Immature natural killer cell (primary cell): ENCODE data around the gene FIGNL2. TPM values are rescaled to one million over a fixed set of nuclear protein-coding genes. Genes with fewer than 3 reads are reported as not detected.
"Not testable (repeated sequence)": the region's sequence is repeated elsewhere in the genome, so short reads cannot be mapped to it uniquely, and the experiment has no call there.

Experiments used
- DNase-seq, 3 donors: peaks; one replicate each; pipeline ENCODE4 v3.0.0; 2022; ENCODE audit warnings: mixed read lengths in 1 of 3
- H3K27ac Mint-ChIP-seq, 6 donors: one replicate each; pipeline ENCODE4 v1.8.0; 2020; ENCODE audit warnings: mixed read lengths in 6 of 6, mild to moderate bottlenecking in 5 of 6, inconsistent platforms in 4 of 6, moderate library complexity in 3 of 6
- H3K27me3 Mint-ChIP-seq, 3 donors: one replicate each; pipeline ENCODE4 v1.8.0; 2020 to 2021; ENCODE audit warnings: low read depth in 3 of 3, mild to moderate bottlenecking in 3 of 3, mixed read lengths in 3 of 3, moderate library complexity in 3 of 3, inconsistent platforms in 1 of 3
- H3K36me3 Mint-ChIP-seq, 3 donors: one replicate each; pipeline ENCODE4 v1.8.0; 2020; ENCODE audit warnings: mixed read lengths in 3 of 3, inconsistent platforms in 2 of 3, mild to moderate bottlenecking in 2 of 3
- H3K4me1 Mint-ChIP-seq, 2 donors: one replicate each; pipeline ENCODE4 v1.8.0; 2020; ENCODE audit warnings: inconsistent platforms in 2 of 2, mild to moderate bottlenecking in 2 of 2, mixed read lengths in 2 of 2, moderate library complexity in 1 of 2
- H3K4me3 Mint-ChIP-seq, 5 donors: one replicate each; pipeline ENCODE4 v1.8.0; 2020; ENCODE audit warnings: mild to moderate bottlenecking in 5 of 5, mixed read lengths in 5 of 5, inconsistent platforms in 3 of 5, moderate library complexity in 3 of 5
- H3K9me3 Mint-ChIP-seq, 6 donors: one replicate each; pipeline ENCODE4 v1.8.0; 2020; ENCODE audit warnings: mild to moderate bottlenecking in 6 of 6, mixed read lengths in 6 of 6, inconsistent platforms in 4 of 6, moderate library complexity in 3 of 6
- polyA plus RNA-seq, 3 donors: library from polyadenylated mRNA; unstranded; fragments of 300-500 nt; fragmentation: Illumina TruSeq; gene quantifications; one replicate each; pipeline ENCODE4 v1.2.3, GENCODE V29; 2021

Gene FIGNL2
- polyA plus RNA-seq, 3 donors from 2014 or later: 0.07 TPM; not detected in 2

DNA sequence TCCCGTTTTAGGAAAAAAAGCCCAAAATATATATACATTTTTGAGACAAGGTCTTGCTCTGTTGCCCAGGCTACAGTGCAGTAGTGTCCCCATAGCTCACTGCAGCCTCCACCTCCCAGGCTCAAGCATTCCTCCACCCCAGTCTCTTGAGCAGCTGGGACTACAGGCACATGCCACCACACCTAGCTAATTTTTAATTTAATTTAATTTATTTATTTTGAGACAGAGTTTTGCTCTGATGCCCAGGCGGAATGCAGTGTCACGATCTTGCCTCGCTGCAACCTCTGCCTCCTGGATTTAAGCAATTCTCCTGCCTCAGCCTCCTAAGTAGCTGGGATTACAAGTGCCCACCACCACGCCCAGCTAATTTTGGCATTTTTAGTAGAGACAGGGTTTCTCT is 16.7 kb downstream of the FIGNL2 start:
- H3K9me3 Mint-ChIP-seq, DNase-seq, H3K4me3 Mint-ChIP-seq, H3K27ac Mint-ChIP-seq, H3K36me3 Mint-ChIP-seq: not testable (repeated sequence)
- H3K27me3 Mint-ChIP-seq: peaks cover 11 to 25% (median 16%) of the 10 kb centered on the region in 3 donors
- peaks cover 16 to 23% of the 10 kb centered on the region in 2 donors for H3K4me1 Mint-ChIP-seq

DNA sequence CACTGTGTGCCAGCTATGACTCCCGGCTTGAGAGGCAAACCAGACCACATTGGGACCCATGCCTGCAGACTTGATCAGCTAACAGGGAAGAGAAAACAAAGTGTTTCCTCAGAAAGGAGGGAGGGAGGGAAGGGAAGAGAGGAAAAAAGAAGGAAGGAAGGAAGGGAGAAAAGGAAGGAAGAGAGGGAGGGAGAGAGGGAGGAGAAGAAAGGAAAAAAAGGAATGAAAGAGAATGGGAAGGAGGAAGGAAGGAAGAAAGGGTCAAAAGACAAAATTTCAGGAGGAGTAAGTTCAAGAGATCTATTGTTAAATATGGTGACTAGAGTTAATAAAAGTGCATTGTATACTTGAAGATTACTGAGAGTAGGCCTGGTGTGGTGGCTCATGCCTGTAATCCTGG is 18.9 kb downstream of the FIGNL2 start:
- DNase-seq: no peak
- Mint-ChIP-seq H3K4me3 (no peak overlapping the region), H3K9me3 (peaks cover 0 to 2% (median 0%) of the 10 kb centered on the region in 6 donors), H3K27ac (no peak overlapping the region), H3K4me1 (peaks cover 16 to 23% of the 10 kb centered on the region in 2 donors), H3K27me3 (peaks cover 11 to 22% (median 13%) of the 10 kb centered on the region in 3 donors), H3K36me3 (no peaks in the 10 kb centered on the region)

GRCh38 chr12:51829011-51829481 is 19.5 kb downstream of the FIGNL2 start:
- H3K27ac Mint-ChIP-seq: no peak overlapping the region

GRCh38 chr12:51827925-51828818 is 20.3 kb downstream of the FIGNL2 start:
- Mint-ChIP-seq H3K36me3 (no peaks in the 10 kb centered on the region), H3K27ac (no peak overlapping the region), H3K9me3 (peaks cover 0 to 2% (median 0%) of the 10 kb centered on the region in 6 donors), H3K4me3 (no peak overlapping the region), H3K27me3 (peaks cover 9 to 11% (median 10%) of the 10 kb centered on the region in 3 donors), H3K4me1 (peaks cover 16 to 20% of the 10 kb centered on the region in 2 donors)
- no peak for DNase-seq

More at GRCh38 chr12:51829011-51829481, 19.5 kb downstream of the FIGNL2 start:
- H3K9me3 Mint-ChIP-seq: peaks cover 0 to 2% (median 0%) of the 10 kb centered on the region in 6 donors
- H3K36me3 Mint-ChIP-seq: no peaks in the 10 kb centered on the region
- no peak for DNase-seq
- no peak overlapping the region for H3K4me3 Mint-ChIP-seq
- peaks cover 16 to 23% of the 10 kb centered on the region in 2 donors for H3K4me1 Mint-ChIP-seq
- H3K27me3 Mint-ChIP-seq: peaks cover 11 to 18% (median 11%) of the 10 kb centered on the region in 3 donors

DNA sequence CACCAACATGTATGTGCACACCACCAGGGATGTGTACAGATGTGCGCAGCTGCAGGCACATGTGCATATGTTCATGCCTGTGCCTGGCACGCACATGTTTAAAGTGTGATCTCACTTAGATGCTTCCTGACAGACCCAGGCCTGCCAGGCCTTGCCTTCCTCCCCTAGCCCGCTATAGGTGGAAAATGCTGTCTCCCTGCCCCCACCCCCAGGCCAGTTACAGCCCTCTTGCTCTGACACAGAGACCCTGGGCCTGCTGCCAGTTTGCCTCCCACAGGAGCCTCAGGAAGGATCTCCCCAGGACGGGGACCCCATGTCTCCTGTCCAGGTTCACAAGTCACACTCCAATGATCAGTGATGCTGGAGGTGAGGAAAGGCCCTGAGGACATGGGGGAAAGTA is 21.6 kb downstream of the FIGNL2 start:
- Mint-ChIP-seq H3K27ac (no peak overlapping the region), H3K4me1 (peaks cover 15 to 19% of the 10 kb centered on the region in 2 donors), H3K9me3 (peaks cover 0 to 2% (median 0%) of the 10 kb centered on the region in 6 donors), H3K4me3 (no peak overlapping the region), H3K36me3 (no peaks in the 10 kb centered on the region), H3K27me3 (peaks cover 4 to 7% (median 5%) of the 10 kb centered on the region in 3 donors)
- DNase-seq: no peak

- H3K9me3 Mint-ChIP-seq: peaks cover 0 to 2% (median 0%) of the 10 kb centered on the region in 6 donors
- peaks cover 3 to 4% (median 4%) of the 10 kb centered on the region in 3 donors for H3K27me3 Mint-ChIP-seq
- H3K4me1 Mint-ChIP-seq: peaks cover 15 to 19% of the 10 kb centered on the region in 2 donors
- H3K36me3 Mint-ChIP-seq: no peaks in the 10 kb centered on the region
- H3K4me3 Mint-ChIP-seq: no peak overlapping the region
- H3K27ac Mint-ChIP-seq: peak overlapping the region in 2 of 6 donors; percentile 12 to 77
- DNase-seq: no peak
Measured at GRCh38 chr12:51825216-51825615, 23.3 kb downstream of the FIGNL2 start.

- DNase-seq: peak in 1 of 3 donors; percentile 14
- Mint-ChIP-seq H3K27me3 (peaks cover 0 to 3% (median 0%) of the 10 kb centered on the region in 3 donors), H3K27ac (peak overlapping the region in 5 of 6 donors; percentile 2 to 49 (median 9)), H3K9me3 (peaks cover 0 to 2% (median 0%) of the 10 kb centered on the region in 6 donors), H3K4me3 (peak overlapping the region in 1 of 5 donors; percentile 4), H3K36me3 (no peaks in the 10 kb centered on the region), H3K4me1 (peaks cover 19 to 27% of the 10 kb centered on the region in 2 donors)
Measured at GRCh38 chr12:51823875-51824565, 24.5 kb downstream of the FIGNL2 start.

- H3K27me3 Mint-ChIP-seq: peaks cover 0 to 3% (median 0%) of the 10 kb centered on the region in 3 donors
- H3K9me3 Mint-ChIP-seq: peaks cover 0 to 2% (median 0%) of the 10 kb centered on the region in 6 donors
- H3K36me3 Mint-ChIP-seq: no peaks in the 10 kb centered on the region
- H3K4me1 Mint-ChIP-seq: peaks cover 15 to 20% of the 10 kb centered on the region in 2 donors
- peak overlapping the region in 5 of 6 donors; percentile 24 to 76 (median 34) for H3K27ac Mint-ChIP-seq
- no peak for DNase-seq
- peak overlapping the region; percentile 26 to 71 (median 54) for H3K4me3 Mint-ChIP-seq
Measured at GRCh38 chr12:51822956-51823355, 25.6 kb downstream of the FIGNL2 start.

DNA sequence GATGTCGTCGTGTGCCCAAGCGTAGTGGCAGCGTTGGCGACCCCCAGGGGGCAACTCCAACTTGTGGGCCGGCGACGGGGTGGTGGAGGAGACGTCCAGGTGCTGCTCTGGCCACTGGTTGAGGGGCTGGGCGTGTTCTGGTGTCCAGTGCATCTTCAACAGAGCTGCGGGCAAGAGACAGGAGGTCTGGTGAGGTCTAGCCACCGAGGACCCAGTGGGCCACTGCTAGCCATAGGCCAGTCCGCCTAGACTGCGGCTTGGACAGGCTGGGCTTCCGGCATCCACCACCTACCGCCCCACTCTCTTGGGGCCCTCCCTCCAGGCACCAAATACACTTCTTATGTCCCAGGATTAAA is 26.3 kb downstream of the FIGNL2 start:
- no peaks in the 10 kb centered on the region for H3K36me3 Mint-ChIP-seq
- peaks cover 14 to 16% of the 10 kb centered on the region in 2 donors for H3K4me1 Mint-ChIP-seq
- peak overlapping the region; percentile 24 to 76 (median 40) for H3K27ac Mint-ChIP-seq
- peaks cover 0 to 2% (median 0%) of the 10 kb centered on the region in 6 donors for H3K9me3 Mint-ChIP-seq
- no peak for DNase-seq
- peaks cover 0 to 3% (median 0%) of the 10 kb centered on the region in 3 donors for H3K27me3 Mint-ChIP-seq
- peak overlapping the region; percentile 57 to 71 (median 63) for H3K4me3 Mint-ChIP-seq

GRCh38 chr12:51821440-51822260 is 26.9 kb downstream of the FIGNL2 start:
- peak in 1 of 3 donors; percentile 14 for DNase-seq
- Mint-ChIP-seq H3K27me3 (peaks cover 0 to 3% (median 0%) of the 10 kb centered on the region in 3 donors), H3K36me3 (no peaks in the 10 kb centered on the region), H3K4me3 (peak overlapping the region; percentile 57 to 71 (median 68)), H3K4me1 (peaks cover 14 to 16% of the 10 kb centered on the region in 2 donors), H3K9me3 (peaks cover 0 to 2% (median 0%) of the 10 kb centered on the region in 6 donors), H3K27ac (peak overlapping the region in 4 of 6 donors; percentile 23 to 76 (median 52))

GRCh38 chr12:51820526-51821439 is 27.7 kb downstream of the FIGNL2 start:
- Mint-ChIP-seq H3K4me3 (peak overlapping the region; percentile 71 to 82 (median 75)), H3K9me3 (no peaks in the 10 kb centered on the region), H3K36me3 (no peaks in the 10 kb centered on the region), H3K27me3 (peaks cover 0 to 5% (median 0%) of the 10 kb centered on the region in 3 donors), H3K27ac (peak overlapping the region in 2 of 6 donors; percentile 39 to 65), H3K4me1 (peaks cover 14 to 18% of the 10 kb centered on the region in 2 donors)
- peak; percentile 81 to 84 (median 82) for DNase-seq
